H1 (cell line): ENCODE data around the gene GPR65. TPM values are rescaled to one million over a fixed set of nuclear protein-coding genes. Genes with fewer than 3 reads are reported as not detected.

Experiments used
- CTCF ChIA-PET: fragments of 300-600 bp; sonication (Branson Sonifier 250); formaldehyde crosslinking; loops from one replicate; lab custom pipeline; 2021; ENCODE audit not compliant: partially characterized antibody; lab: Charles Lee
- POLR2A ChIA-PET: fragments of 300-600 bp; sonication (Branson Sonifier 250); formaldehyde crosslinking; loops from one replicate; lab custom pipeline; 2021; ENCODE audit warnings: inconsistent platforms; ENCODE audit not compliant: partially characterized antibody; lab: Charles Lee
- DNase-seq, 2 experiments: peaks; one replicate each; pipeline versions ENCODE4 v3.0.0 to v3.0.0-alpha.2; 2010 to 2022; ENCODE audit warnings: low spot score in 2 of 2, low read depth in 1 of 2, mixed read lengths in 1 of 2
- FAIRE-seq: peaks from 2 replicates; lab custom pipeline; 2011; peaks lifted over from hg19 to GRCh38; lab: Jason Lieb, UNC
- H2AFZ ChIP-seq: 2 replicates; pipeline ENCODE4 v1.8.1; 2012; ENCODE audit warnings: low read length, inconsistent platforms
- H2AK5ac ChIP-seq: 2 replicates; pipeline ENCODE4 v1.6.1; 2013; ENCODE audit warnings: low read depth, low read length
- H2BK120ac ChIP-seq: replicated peaks from 2 replicates; pipeline ENCODE3; 2013; ENCODE audit warnings: low read depth, low read length, inconsistent platforms
- H2BK12ac ChIP-seq: 2 replicates; pipeline ENCODE4 v1.6.1; 2013; ENCODE audit warnings: low read depth, low read length
- H2BK15ac ChIP-seq: 2 replicates; pipeline ENCODE4 v1.6.1; 2013; ENCODE audit warnings: low read length
- H2BK20ac ChIP-seq: 2 replicates; pipeline ENCODE4 v1.6.1; 2013; ENCODE audit warnings: low read length
- H2BK5ac ChIP-seq: 2 replicates; pipeline ENCODE4 v1.6.1; 2013; ENCODE audit warnings: low read depth, low read length
- H3K14ac ChIP-seq: 2 replicates; pipeline ENCODE4 v1.6.1; 2013; ENCODE audit warnings: inconsistent platforms; ENCODE audit not compliant: insufficient read length
- H3K18ac ChIP-seq: 2 replicates; pipeline ENCODE4 v1.6.1; 2013; ENCODE audit warnings: low read length; ENCODE audit errors: extremely low read depth
- H3K23ac ChIP-seq: 2 replicates; pipeline ENCODE4 v1.6.1; 2013; ENCODE audit warnings: inconsistent platforms; ENCODE audit not compliant: insufficient read length
- H3K23me2 ChIP-seq: 2 replicates; pipeline ENCODE4 v1.6.1; 2013; ENCODE audit warnings: low read depth, low read length
- H3K27ac ChIP-seq: 2 replicates; pipeline ENCODE4 v1.6.1; 2011; ENCODE audit warnings: low read depth, low read length, inconsistent platforms
- H3K27me3 ChIP-seq, 4 experiments: replicated peaks in 1 of 4; 1 replicate in 1 of 4; 2 replicates in 3 of 4; pipeline versions ENCODE4 v1.6.1 to v1.8.1; 2011 to 2013; ENCODE audit warnings: low read length in 3 of 4, mild to moderate bottlenecking in 3 of 4, inconsistent platforms in 2 of 4, mixed read lengths in 2 of 4, moderate library complexity in 1 of 4; ENCODE audit not compliant: control insufficient read depth in 3 of 4, insufficient read depth in 3 of 4; ENCODE audit errors: extremely low read depth in 1 of 4
- H3K36me3 ChIP-seq, 4 experiments: 2 replicates each; pipeline versions ENCODE4 v1.6.1 to v1.8.1; 2011 to 2013; ENCODE audit warnings: mild to moderate bottlenecking in 4 of 4, low read length in 3 of 4, moderate library complexity in 2 of 4, control low read depth in 1 of 4, inconsistent platforms in 1 of 4; ENCODE audit not compliant: insufficient read depth in 4 of 4, control insufficient read depth in 2 of 4
- H3K4ac ChIP-seq: replicated peaks from 2 replicates; pipeline ENCODE3; 2013; ENCODE audit warnings: low read length, low read depth, mixed read lengths, inconsistent platforms; ENCODE audit not compliant: insufficient read length
- H3K4me1 ChIP-seq, 4 experiments: replicated peaks in 1 of 4; 1 replicate in 1 of 4; 2 replicates in 3 of 4; pipeline versions ENCODE4 v1.6.1 to v1.8.1; 2011 to 2013; ENCODE audit warnings: low read length in 3 of 4, inconsistent platforms in 2 of 4, mixed read lengths in 1 of 4; ENCODE audit not compliant: insufficient read depth in 4 of 4, control insufficient read depth in 3 of 4
- H3K4me2 ChIP-seq, 2 experiments: 2 replicates each; pipeline versions ENCODE4 v1.6.1 to v1.8.1; 2011 to 2013; ENCODE audit warnings: low read depth in 2 of 2, low read length in 2 of 2, control low read depth in 1 of 2, inconsistent platforms in 1 of 2, mild to moderate bottlenecking in 1 of 2; ENCODE audit not compliant: insufficient read depth in 1 of 2
- H3K4me3 ChIP-seq, 4 experiments: fragments of 200-600, 300-600 bp in 1 of 4; sonication (generic), shearing (Covaris generic), sonication (Bioruptor Twin) in 1 of 4; 2 replicates each; pipeline versions ENCODE4 v1.5.1 to v1.8.1; 2011 to 2016; ENCODE audit warnings: low read length in 4 of 4, low read depth in 3 of 4, control low read depth in 2 of 4, inconsistent platforms in 2 of 4, mild to moderate bottlenecking in 2 of 4, mixed read lengths in 1 of 4, moderate library complexity in 1 of 4; ENCODE audit not compliant: insufficient read depth in 2 of 4; ENCODE audit errors: extremely low read depth in 1 of 4
- H3K56ac ChIP-seq: replicated peaks from 2 replicates; pipeline ENCODE3; 2013; ENCODE audit warnings: low read depth, mild to moderate bottlenecking, mixed read lengths, low read length, inconsistent platforms; ENCODE audit not compliant: insufficient read length
- H3K79me1 ChIP-seq: 2 replicates; pipeline ENCODE4 v1.6.1; 2013; ENCODE audit warnings: low read depth, low read length, control low read depth
- H3K79me2 ChIP-seq, 2 experiments: 2 replicates each; pipeline versions ENCODE4 v1.6.1 to v1.8.1; 2012 to 2013; ENCODE audit warnings: low read length in 2 of 2, mild to moderate bottlenecking in 2 of 2, inconsistent platforms in 1 of 2; ENCODE audit not compliant: insufficient read depth in 2 of 2, control insufficient read depth in 1 of 2
- H3K9ac ChIP-seq, 4 experiments: replicated peaks in 1 of 4; 1 replicate in 1 of 4; 2 replicates in 3 of 4; pipeline versions ENCODE4 v1.6.1 to v1.8.1; 2011 to 2013; ENCODE audit warnings: low read depth in 3 of 4, low read length in 3 of 4, control low read depth in 2 of 4, mild to moderate bottlenecking in 2 of 4, moderate library complexity in 2 of 4, inconsistent platforms in 1 of 4; ENCODE audit errors: extremely low read depth in 1 of 4
- H3K9me3 ChIP-seq, 2 experiments: 2 replicates each; pipeline versions ENCODE4 v1.6.1 to v1.8.1; 2012 to 2013; ENCODE audit warnings: mild to moderate bottlenecking in 2 of 2, moderate library complexity in 2 of 2, control low read depth in 1 of 2, inconsistent platforms in 1 of 2, low read depth in 1 of 2, low read length in 1 of 2, mixed read lengths in 1 of 2; ENCODE audit not compliant: insufficient read depth in 2 of 2
- H4K20me1 ChIP-seq, 2 experiments: replicated peaks in 1 of 2; 2 replicates each; pipeline versions ENCODE3 to v1.8.1; 2011 to 2013; ENCODE audit warnings: inconsistent platforms in 2 of 2, low read length in 2 of 2, mild to moderate bottlenecking in 1 of 2; ENCODE audit not compliant: insufficient read depth in 2 of 2, control insufficient read depth in 1 of 2
- H4K5ac ChIP-seq: 2 replicates; pipeline ENCODE4 v1.6.1; 2013; ENCODE audit warnings: low read length, low read depth, mixed read lengths, inconsistent platforms; ENCODE audit not compliant: insufficient read length
- H4K8ac ChIP-seq: 2 replicates; pipeline ENCODE4 v1.8.0; 2013; ENCODE audit warnings: mild to moderate bottlenecking, moderate library complexity, low read length, inconsistent platforms; ENCODE audit not compliant: insufficient read depth; ENCODE audit errors: extremely low read depth
- H4K91ac ChIP-seq: replicated peaks from 2 replicates; pipeline ENCODE3; 2013; ENCODE audit warnings: low read length, mixed read lengths, inconsistent platforms; ENCODE audit not compliant: insufficient read length
- CHD1 ChIP-seq: IDR thresholded peaks from 2 replicates; pipeline ENCODE4 v1.6.1; 2012; ENCODE audit warnings: low read depth, low read length, improper control_type of control experiment
- JUN ChIP-seq: IDR thresholded peaks from 2 replicates; pipeline ENCODE4 v1.6.1; 2011; ENCODE audit warnings: low read depth, mild to moderate bottlenecking, improper control_type of control experiment, low read length
- POLR2AphosphoS5 ChIP-seq: IDR thresholded peaks from 2 replicates; pipeline ENCODE4 v1.6.1; 2011; ENCODE audit warnings: low read depth, low read length
- SIX5 ChIP-seq: IDR thresholded peaks from 2 replicates; pipeline ENCODE4 v1.6.1; 2011; ENCODE audit warnings: mild to moderate bottlenecking, low read depth, low read length
- WGBS, 2 experiments: shearing (Covaris generic) in 1 of 2; methylation state at CpG; one replicate each; pipeline versions ENCODE4 v1.1.6 to v1.1.7; 2013 to 2015; ENCODE audit warnings: low lambda C conversion rate in 2 of 2, mixed read lengths in 2 of 2, inconsistent platforms in 1 of 2, low coverage in 1 of 2, missing lambda C conversion rate in 1 of 2; ENCODE audit not compliant: insufficient replicate concordance in 2 of 2, insufficient coverage in 1 of 2, insufficient read length in 1 of 2; ENCODE audit errors: extremely low coverage in 1 of 2, missing lambda C conversion rate in 1 of 2; 5-methylcytosine and 5-hydroxymethylcytosine counted together
- polyA plus RNA-seq, 7 experiments: library from polyadenylated mRNA; depleted of rRNA in 3 of 7; stranded (reverse) in 5 of 7; unstranded in 2 of 7; fragments of >200 nt in 5 of 7; fragments of 200-250 nt in 2 of 7; gene quantifications; 1 replicate in 5 of 7; 2 replicates in 1 of 7; 4 replicates in 1 of 7; pipeline versions ENCODE4 v1.2.1 to v1.2.3, GENCODE V29; 2011 to 2013; ENCODE audit warnings: missing spikeins in 2 of 7, mixed read lengths in 2 of 7
- total RNA-seq: library from RNA; stranded (reverse); fragmentation: NEBNext Ultra II Directional; extraction: Animal tissue kit (Norgen Biotek cat#: 25700); gene quantifications from 2 replicates; pipeline ENCODE4 v1.2.1, GENCODE V29; 2021

Gene GPR65
- total and polyA plus RNA-seq, 2 of the 8 experiments (the other 6 are each of a cell fraction or from before 2014, with no cell fraction given): not detected

DNA sequence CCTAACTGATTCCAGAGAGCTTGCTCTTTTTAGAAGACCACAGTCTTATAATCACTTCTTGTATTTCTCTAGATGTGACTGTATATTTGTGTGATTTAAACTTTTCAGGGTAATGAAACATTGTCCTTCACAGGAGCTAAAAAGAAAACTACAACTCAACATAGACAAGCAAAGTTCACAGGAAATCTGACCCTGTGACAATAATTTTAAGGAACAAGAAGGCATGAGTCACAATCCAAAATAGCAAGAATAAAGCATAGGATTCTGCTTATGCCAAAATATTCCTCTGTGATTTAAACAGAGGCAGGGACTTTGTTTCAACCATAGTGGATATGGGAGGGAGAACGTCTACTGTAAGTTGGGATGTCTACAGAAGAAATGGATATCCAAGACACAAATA is 44.3 kb downstream of the GPR65 start:
- Histone ChIP-seq H3K4ac (no peak overlapping the region), H2BK20ac (no peak overlapping the region), H3K9me3 (no peaks in the 10 kb centered on the region), H3K4me2 (no peak overlapping the region), H3K27me3 (no peaks in the 10 kb centered on the region), H3K23ac (no peak overlapping the region), H4K20me1 (no peaks in the 10 kb centered on the region), H3K36me3 (no peaks in the 10 kb centered on the region), H3K9ac (no peak overlapping the region), H4K91ac (no peak overlapping the region), H3K27ac (no peak overlapping the region), H3K79me2 (no peaks in the 10 kb centered on the region), H2BK5ac (no peak overlapping the region), H3K4me3 (no peak overlapping the region), H2BK12ac (no peak overlapping the region), H4K8ac (no peak overlapping the region), H3K4me1 (no peaks in the 10 kb centered on the region), H3K23me2 (no peaks in the 10 kb centered on the region; the same call in 1 of the 2 replicates), H2BK15ac (no peak overlapping the region), H2BK120ac (no peak overlapping the region), H3K14ac (no peak overlapping the region), H2AK5ac (no peak overlapping the region), H3K18ac (no peak overlapping the region), H4K5ac (no peak overlapping the region), H2AFZ (no peak overlapping the region), H3K56ac (no peak overlapping the region), H3K79me1 (no peaks in the 10 kb centered on the region)
- FAIRE-seq: no peak
- WGBS, 2 experiments: 82% methylated on average over 1 of the region's 1 CpG; no CpG with 5 or more reads in 1 of the 2 experiments
- ChIA-PET POLR2A (no interaction called here), CTCF (interaction anchor here (0.8 to 1.5 kb wide), 4 partner anchors 9 to 140 kb away, joined by 3 to 5 read pairs (median 3); no protein-coding TSS in a partner anchor)
- DNase-seq: no peak
- TF ChIP-seq CHD1 (no peak), SIX5 (no peak), POLR2AphosphoS5 (no peak), JUN (no peak)
